ENCODE data around the gene MRAP2.
"Not testable (repeated sequence)": the region's sequence is repeated elsewhere in the genome, so short reads cannot be mapped to it uniquely, and the experiment has no call there.

Gene MRAP2

GRCh38 chr6:84028350-84028749 lies 5.2 kb upstream of the MRAP2 start:
- DNase-seq (ENCODE audit: low read depth in 3 of 3): no peak

DNA sequence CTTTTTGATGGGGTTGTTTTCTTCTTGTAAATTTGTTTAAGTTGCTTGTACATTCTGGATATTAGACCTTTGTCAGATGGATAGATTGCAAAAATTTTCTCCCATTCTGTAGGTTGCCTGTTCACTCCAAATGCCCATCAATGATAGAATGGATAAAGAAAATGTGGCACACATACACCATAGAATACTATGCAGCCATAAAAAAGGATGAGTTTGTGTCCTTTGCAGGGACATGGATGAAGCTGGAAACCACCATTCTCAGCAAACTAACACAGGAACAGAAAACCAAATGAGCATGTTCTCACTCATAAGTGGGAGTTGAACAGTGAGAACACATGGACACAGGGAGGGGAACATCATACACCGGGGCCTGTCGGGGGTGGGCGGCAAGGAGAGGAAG lies 1.6 kb upstream of the MRAP2 start:
- not testable (repeated sequence) for DNase-seq (ENCODE audit: low read depth in 3 of 3)

DNA sequence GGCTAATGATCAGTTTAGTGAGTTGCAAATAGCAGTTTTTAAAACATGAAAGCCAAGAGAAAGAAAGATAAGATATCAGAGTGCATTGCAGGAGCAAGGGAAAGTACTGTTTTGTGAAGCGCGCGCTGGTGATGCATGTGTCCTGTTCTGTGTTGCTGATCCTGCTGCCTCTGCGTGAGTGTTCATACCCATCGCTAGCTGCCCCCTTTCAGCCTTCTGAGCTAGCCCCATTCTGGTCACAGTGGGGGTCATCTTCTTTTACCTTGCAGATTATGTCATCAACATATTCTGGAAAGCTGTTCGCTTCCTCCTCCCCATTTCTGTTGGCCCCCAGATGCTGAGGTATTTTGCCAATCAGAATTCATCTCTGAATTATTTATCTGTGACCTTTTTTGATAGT lies 1.9 kb downstream of the MRAP2 start:
- no peak for DNase-seq (ENCODE audit: low read depth in 3 of 3)

- DNase-seq (ENCODE audit: low read depth in 3 of 3): no peak
Measured at GRCh38 chr6:84037425-84038089, 4.0 kb downstream of the MRAP2 start.

- no peak for DNase-seq (ENCODE audit: low read depth in 3 of 3)
Measured at GRCh38 chr6:84042603-84043002, 9.0 kb downstream of the MRAP2 start.

DNA sequence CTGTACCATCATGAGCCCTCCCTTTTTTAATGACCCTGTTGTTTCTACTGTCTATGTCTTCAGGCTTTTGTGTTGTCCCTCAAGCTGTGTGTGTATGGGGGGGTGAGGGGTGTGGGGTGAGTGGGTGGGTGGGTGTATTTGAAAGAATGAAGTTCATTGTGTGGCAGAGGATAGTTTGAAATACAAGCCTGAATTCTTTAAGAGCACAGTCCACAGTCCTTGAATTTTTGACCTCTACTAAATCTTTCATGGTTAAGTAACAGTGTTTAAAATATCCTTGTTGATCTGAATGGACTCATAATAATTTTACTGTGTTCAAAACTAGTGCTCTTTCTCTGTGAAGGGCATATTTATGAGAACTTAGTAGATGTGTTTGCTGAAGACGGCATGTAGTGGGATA lies 10.0 kb downstream of the MRAP2 start:
- DNase-seq (ENCODE audit: low read depth in 3 of 3): no peak

GRCh38 chr6:84046755-84047154 lies 13.2 kb downstream of the MRAP2 start:
- DNase-seq (ENCODE audit: low read depth in 3 of 3): no peak

DNA sequence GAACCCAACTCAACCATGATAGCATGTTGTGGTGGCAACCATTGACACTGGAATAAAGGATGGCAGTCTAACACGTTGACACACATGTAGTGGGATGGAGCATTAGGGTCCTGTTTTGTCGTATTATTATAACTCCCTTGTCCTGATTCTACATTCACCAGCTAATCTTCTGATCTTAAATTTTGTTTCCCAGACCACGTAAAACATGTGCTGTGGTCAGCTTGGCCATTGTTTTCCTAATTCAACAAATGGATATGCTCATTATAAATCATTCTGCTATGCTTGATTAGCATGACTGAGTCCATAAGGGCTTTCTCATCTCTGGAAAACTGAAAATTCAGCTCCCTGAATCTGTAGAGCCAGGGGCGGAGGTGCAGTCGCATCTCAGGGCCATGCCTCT lies 15.0 kb downstream of the MRAP2 start:
- DNase-seq (ENCODE audit: low read depth in 3 of 3): no peak

- no peak for DNase-seq (ENCODE audit: low read depth in 3 of 3)
Measured at GRCh38 chr6:84050408-84050807, 16.8 kb downstream of the MRAP2 start.

DNA sequence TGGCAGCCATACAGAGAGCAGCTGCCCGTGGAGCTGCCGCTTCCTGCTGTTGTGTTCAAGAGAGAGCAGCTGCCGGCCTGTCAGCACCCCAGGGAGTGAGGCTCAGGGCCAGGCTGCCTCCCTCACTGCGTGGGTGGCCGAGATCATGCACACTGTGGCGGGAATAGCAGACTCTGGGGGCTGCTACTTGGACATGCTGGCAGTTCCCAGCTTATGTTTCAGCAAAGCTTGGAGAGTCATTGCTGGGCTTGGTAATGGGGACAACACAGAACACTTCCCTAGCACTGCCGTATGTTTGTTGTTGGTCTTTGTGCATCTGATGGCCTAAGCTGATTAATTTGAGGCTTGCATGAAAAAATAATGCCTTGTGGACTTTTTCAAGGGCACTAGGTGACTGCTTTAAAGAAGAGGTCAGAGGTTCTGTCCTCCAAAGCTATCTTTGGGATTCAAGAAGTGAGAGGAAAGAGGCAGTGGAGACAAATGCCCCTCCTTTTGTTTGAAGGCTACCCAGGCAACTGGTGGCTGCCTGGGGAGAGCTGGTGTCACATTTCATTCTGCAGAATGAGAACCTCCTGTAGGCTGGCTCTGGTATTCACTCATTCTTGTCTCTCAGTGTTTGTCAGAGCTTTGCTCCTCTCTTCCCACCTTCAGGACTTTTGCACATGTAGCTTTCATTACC lies 18.8 kb downstream of the MRAP2 start:
- no peak for DNase-seq (ENCODE audit: low read depth in 3 of 3)

- no peak for DNase-seq (ENCODE audit: low read depth in 3 of 3)
Measured at GRCh38 chr6:84052883-84053241, 19.3 kb downstream of the MRAP2 start.

DNA sequence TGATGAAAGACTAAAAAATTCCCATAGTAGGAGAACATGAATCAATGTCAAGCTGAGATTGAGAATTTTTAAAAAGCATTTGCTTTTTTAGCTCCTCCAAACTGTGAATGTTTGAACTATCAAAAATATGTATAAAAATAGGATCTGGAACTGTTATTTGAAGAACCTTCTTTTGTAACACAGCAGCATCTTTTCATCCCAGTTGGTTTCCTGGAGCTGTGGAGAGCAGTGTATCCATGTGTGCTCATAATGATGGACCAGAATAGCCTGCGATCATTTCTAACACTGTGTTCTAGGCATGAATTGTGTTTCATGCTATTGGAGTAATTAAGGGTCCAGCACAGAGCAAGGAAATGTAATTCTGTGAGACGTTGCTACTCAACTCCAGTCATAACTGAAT lies 22.1 kb downstream of the MRAP2 start:
- DNase-seq (ENCODE audit: low read depth in 3 of 3): no peak

DNA sequence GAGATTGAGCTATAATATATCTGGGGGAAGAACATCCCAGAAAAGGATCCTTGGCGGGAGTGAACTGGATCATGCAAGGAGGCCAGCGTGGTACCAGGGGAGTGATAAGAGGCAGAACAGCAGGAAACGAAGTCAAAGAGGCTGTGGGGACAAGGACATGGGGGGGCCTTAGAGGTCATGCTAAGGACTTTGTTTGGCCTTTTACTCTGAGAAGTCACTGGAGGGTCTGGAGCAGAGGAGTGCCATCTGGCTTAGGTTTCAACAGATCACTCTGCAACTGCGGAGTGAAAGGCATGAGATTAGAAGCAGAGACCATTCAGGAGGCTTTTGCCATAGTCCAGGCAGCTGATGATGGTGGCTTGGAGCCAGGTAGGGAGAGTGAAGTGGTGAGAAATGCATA lies 24.3 kb downstream of the MRAP2 start:
- no peak for DNase-seq (ENCODE audit: low read depth in 3 of 3)

DNA sequence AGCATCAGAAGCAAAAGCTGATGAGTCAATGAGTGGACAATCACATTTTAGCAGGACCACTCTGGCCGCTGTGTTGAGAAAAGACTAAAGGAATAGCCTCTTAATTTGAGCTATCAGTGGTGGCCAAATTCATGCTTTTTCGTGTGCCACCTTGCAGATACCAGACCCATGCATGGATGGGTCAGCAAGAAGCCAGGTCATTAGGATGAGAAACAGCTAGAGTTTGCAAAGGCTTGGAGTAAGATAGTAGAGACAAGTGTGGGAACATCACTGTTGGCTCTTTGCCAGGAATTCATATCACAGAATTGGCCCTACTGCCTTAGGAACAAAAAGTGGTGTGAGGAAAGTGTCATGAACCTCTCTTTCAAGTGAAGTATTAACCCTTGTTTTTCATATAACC lies 25.5 kb downstream of the MRAP2 start:
- no peak for DNase-seq (ENCODE audit: low read depth in 3 of 3)

- no peak for DNase-seq (ENCODE audit: low read depth in 3 of 3)
Measured at GRCh38 chr6:84061174-84061573, 27.6 kb downstream of the MRAP2 start.

DNA sequence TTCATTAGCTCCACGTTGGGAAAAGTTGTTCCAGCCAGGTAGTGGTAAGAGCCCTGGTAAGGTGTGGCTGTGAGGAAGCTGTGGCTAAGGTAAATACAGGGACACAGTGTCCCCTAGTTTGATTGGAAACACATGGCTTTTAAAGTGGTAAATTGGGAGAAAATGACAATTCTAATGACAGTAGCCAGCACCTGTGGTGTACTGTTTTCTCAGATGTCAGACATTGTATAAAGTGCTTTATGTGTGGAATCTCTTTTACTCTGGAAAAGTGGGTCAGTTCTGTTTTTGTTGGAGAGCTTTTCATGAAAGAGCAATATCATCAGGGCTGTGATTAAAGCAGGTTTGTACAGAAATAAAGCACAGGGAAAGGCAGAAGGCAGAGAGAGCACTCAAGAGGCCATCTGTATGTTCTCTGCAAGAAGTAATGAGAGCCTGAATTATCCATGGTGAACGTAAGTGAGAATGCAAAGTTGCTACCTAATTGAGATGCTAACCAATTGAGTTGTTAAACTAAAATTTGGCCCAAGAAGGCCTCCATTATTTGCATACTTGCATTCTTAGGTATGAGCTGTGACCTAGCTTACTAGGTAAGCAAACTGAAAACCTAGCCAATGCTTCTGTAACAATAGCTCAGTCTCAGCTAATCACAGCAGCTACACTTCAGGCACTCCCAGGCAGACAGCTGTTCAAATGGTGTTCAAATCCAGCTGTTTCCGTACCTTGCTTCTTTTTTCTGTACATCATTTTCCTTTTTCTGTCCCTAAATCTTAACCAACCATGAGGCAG lies 28.2 kb downstream of the MRAP2 start:
- DNase-seq (ENCODE audit: low read depth in 3 of 3): no peak

DNA sequence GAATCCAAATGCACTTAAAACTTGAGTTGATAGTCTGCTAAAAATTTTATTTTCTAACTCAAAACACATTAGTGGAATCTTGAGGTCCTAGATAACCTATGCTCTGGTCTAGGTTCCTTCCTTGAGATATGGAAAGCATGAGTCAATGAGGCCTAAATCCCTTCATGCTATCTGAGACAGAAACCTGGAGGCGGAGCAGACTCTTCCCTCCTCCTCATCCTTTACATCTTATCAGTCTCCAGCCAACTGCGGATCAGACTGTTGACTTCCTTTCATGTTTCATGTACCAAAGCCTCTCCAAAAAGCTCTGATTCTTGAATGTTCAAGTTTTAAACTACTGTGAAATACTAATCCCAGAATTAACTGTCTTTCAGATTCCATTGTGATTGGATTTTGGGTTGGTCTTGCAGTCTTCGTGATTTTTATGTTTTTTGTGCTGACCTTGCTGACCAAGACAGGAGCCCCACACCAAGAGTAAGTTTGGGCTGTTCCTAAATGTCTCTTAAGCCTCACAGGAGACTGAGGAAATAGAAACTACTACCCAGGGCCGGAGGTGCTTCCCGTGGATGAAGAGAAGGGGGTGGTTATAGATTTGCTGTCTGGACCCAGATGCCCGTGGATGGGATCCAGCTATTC lies 29.1 kb downstream of the MRAP2 start:
- no peak for DNase-seq (ENCODE audit: low read depth in 3 of 3)

- no peak for DNase-seq (ENCODE audit: low read depth in 3 of 3)
Measured at GRCh38 chr6:84065693-84066290, 32.2 kb downstream of the MRAP2 start.

DNA sequence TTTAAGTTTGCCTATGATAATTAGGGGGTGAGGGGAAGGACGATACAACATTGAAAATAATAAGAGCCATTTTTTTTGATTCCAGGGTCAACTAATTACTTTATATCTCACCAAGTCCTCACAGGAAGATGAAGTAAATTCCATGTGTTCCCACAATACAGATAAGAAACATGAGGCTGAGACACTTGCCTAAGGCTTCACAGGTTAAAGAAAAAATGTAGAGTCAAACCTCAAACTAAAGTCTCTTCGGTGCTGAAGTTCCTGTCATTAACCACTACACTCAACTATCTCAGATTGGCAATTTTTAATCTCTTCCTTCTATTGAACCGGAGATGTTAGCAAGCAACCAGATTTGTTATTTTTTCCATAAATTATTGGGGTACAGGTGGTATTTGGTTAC lies 33.0 kb downstream of the MRAP2 start:
- DNase-seq (ENCODE audit: low read depth in 3 of 3): no peak

GRCh38 chr6:84068873-84069272 lies 35.3 kb downstream of the MRAP2 start:
- not testable (repeated sequence) for DNase-seq (ENCODE audit: low read depth in 3 of 3)

- no peak for DNase-seq (ENCODE audit: low read depth in 3 of 3)
Measured at GRCh38 chr6:84072442-84072997, 38.9 kb downstream of the MRAP2 start.
